Esophagus squamous epithelium (tissue), 4 donors: ENCODE data around the gene CALML5.

Experiments
- CTCF ChIP-seq, 6 experiments: fragments of 450-650 bp in 4 of 6; fragments of 200-600 bp in 2 of 6; sonication (generic) in 2 of 6; IDR thresholded peaks; one replicate each; pipeline ENCODE4 v1.5.1; 2016 to 2019; ENCODE audit warnings: antibody characterized with exemption in 6 of 6, mild to moderate bottlenecking in 4 of 6, moderate library complexity in 4 of 6
- POLR2A ChIP-seq, 4 donors: fragments of 450-650 bp; IDR thresholded peaks; one replicate each; pipeline ENCODE4 v1.6.1; 2017; ENCODE audit warnings: antibody characterized with exemption in 4 of 4, mild to moderate bottlenecking in 4 of 4, moderate library complexity in 3 of 4

- TF ChIP-seq CTCF (IDR thresholded peaks at IDR 0.05) (no peak), POLR2A (IDR thresholded peaks at IDR 0.05) (no peak)
Measured at GRCh38 chr10:5467634-5468255, 31.6 kb downstream of the CALML5 start.
